Stimulated activated CD8-positive, alpha-beta memory T cell treated with anti-CD3 and anti-CD28 coated beads, Interleukin-12 subunit alpha, Interleukin-12 subunit beta, amount 100 ng/mL, for 24 hours (primary cell): Measurements from ENCODE around the gene TMEM97.
"Not testable (repeated sequence)": the region's sequence is repeated elsewhere in the genome, so short reads cannot be mapped to it uniquely, and the experiment has no call there.

Experiments
- DNase-seq: peaks from one replicate; pipeline ENCODE4 v3.0.0-alpha.2; 2020; ENCODE audit errors: extremely low read depth

Gene TMEM97

GRCh38 chr17:28318759-28319597, at the start of gene TMEM97:
TMEM97 (plus strand) TSS chr17:28319200; CDS start chr17:28319240, 40 bp downstream.
- DNase-seq: peak; percentile 92

- no peak for DNase-seq
Observed at GRCh38 chr17:28270055-28270454, 48.9 kb upstream of the TMEM97 start.

GRCh38 chr17:28270926-28271325, 48.1 kb upstream of the TMEM97 start:
- DNase-seq: no peak

- DNase-seq: no peak
Observed at GRCh38 chr17:28271431-28271830, 47.6 kb upstream of the TMEM97 start.

- DNase-seq: no peak
Observed at GRCh38 chr17:28272166-28272565, 46.8 kb upstream of the TMEM97 start.

- DNase-seq: not testable (repeated sequence)
Observed at GRCh38 chr17:28273341-28273740, 45.7 kb upstream of the TMEM97 start.

GRCh38 chr17:28274591-28275265, 44.3 kb upstream of the TMEM97 start:
- DNase-seq: no peak

GRCh38 chr17:28276011-28276410, 43.0 kb upstream of the TMEM97 start:
- DNase-seq: no peak

- no peak for DNase-seq
Observed at GRCh38 chr17:28279411-28279810, 39.6 kb upstream of the TMEM97 start.

- DNase-seq: no peak
Observed at GRCh38 chr17:28280826-28281225, 38.2 kb upstream of the TMEM97 start.

- DNase-seq: no peak
Observed at GRCh38 chr17:28282596-28282995, 36.4 kb upstream of the TMEM97 start.

- no peak for DNase-seq
Observed at GRCh38 chr17:28285965-28286364, 33.0 kb upstream of the TMEM97 start.

- DNase-seq: no peak
Observed at GRCh38 chr17:28290703-28291102, 28.3 kb upstream of the TMEM97 start.

GRCh38 chr17:28291780-28292330, 27.1 kb upstream of the TMEM97 start:
- no peak for DNase-seq

- not testable (repeated sequence) for DNase-seq
Observed at GRCh38 chr17:28292878-28293277, 26.1 kb upstream of the TMEM97 start.

GRCh38 chr17:28293994-28294393, 25.0 kb upstream of the TMEM97 start:
- no peak for DNase-seq

- no peak for DNase-seq
Observed at GRCh38 chr17:28295677-28296578, 23.1 kb upstream of the TMEM97 start.

GRCh38 chr17:28298449-28298848, 20.6 kb upstream of the TMEM97 start:
- DNase-seq: no peak

- no peak for DNase-seq
Observed at GRCh38 chr17:28306954-28307401, 12.0 kb upstream of the TMEM97 start.

GRCh38 chr17:28313841-28314240, 5.2 kb upstream of the TMEM97 start:
- no peak for DNase-seq

GRCh38 chr17:28315846-28316705, 2.9 kb upstream of the TMEM97 start:
- DNase-seq: no peak
